Spleen (tissue), 11 donors: ENCODE data around the gene ABCC3. TPM values are rescaled to one million over a fixed set of nuclear protein-coding genes. Genes with fewer than 3 reads are reported as not detected.

ENCODE experiments used
- DNase-seq: peaks from one replicate; pipeline ENCODE4 v3.0.0-alpha.2; 2020
- H3K27ac ChIP-seq, 8 donors: fragments of 200-600 bp; sonication (generic) in 7 of 8; 1 replicate in 4 of 8; 2 replicates in 4 of 8; pipeline versions ENCODE4 v1.5.0 to v1.8.0; 2016 to 2021; ENCODE audit warnings: inconsistent platforms in 4 of 8, mild to moderate bottlenecking in 4 of 8, moderate library complexity in 1 of 8
- H3K27me3 ChIP-seq, 7 donors: fragments of 200-600 bp; sonication (generic) in 6 of 7; replicated peaks in 1 of 7; 1 replicate in 4 of 7; 2 replicates in 3 of 7; pipeline versions ENCODE4 v1.5.0 to v1.8.0; 2016 to 2021; ENCODE audit warnings: inconsistent platforms in 3 of 7, mild to moderate bottlenecking in 1 of 7
- H3K36me3 ChIP-seq, 6 donors: fragments of 200-600 bp; sonication (generic) in 5 of 6; 1 replicate in 4 of 6; 2 replicates in 2 of 6; pipeline versions ENCODE4 v1.5.0 to v1.8.0; 2016 to 2021; ENCODE audit warnings: inconsistent platforms in 2 of 6
- H3K4me1 ChIP-seq, 6 donors: fragments of 200-600 bp; sonication (generic) in 5 of 6; 1 replicate in 3 of 6; 2 replicates in 3 of 6; pipeline versions ENCODE4 v1.5.0 to v1.8.0; 2016 to 2021; ENCODE audit warnings: inconsistent platforms in 3 of 6
- H3K4me3 ChIP-seq, 8 donors: fragments of 200-600 bp; sonication (generic) in 7 of 8; 1 replicate in 4 of 8; 2 replicates in 4 of 8; pipeline versions ENCODE4 v1.5.0 to v1.8.0; 2016 to 2021; ENCODE audit warnings: inconsistent platforms in 4 of 8, mild to moderate bottlenecking in 4 of 8, moderate library complexity in 2 of 8
- H3K9me3 ChIP-seq, 8 donors: fragments of 200-600 bp; sonication (generic) in 7 of 8; 1 replicate in 4 of 8; 2 replicates in 4 of 8; pipeline versions ENCODE4 v1.5.0 to v1.8.0; 2016 to 2021; ENCODE audit warnings: inconsistent platforms in 4 of 8
- POLR2A ChIP-seq, 3 donors: fragments of 450-650 bp; IDR thresholded peaks; one replicate each; pipeline ENCODE4 v1.5.1; 2017; ENCODE audit warnings: antibody characterized with exemption in 3 of 3, mild to moderate bottlenecking in 1 of 3
- POLR2AphosphoS5 ChIP-seq, 3 donors: sonication (generic); formaldehyde crosslinking; IDR thresholded peaks; one replicate each; pipeline ENCODE4 v1.5.1; 2017; ENCODE audit warnings: antibody characterized with exemption in 3 of 3
- WGBS, 5 donors: extraction: QIAGEN DNeasy Blood & Tissue Kit in 3 of 5; methylation state at CpG; one replicate each; pipeline versions ENCODE4 v1.1.5 to v1.1.7; 2013 to 2018; 5-methylcytosine and 5-hydroxymethylcytosine counted together
- intact Hi-C: fragments of 100-400 bp; cut with DNase I; formaldehyde crosslinking; loops from one replicate; pipeline ENCODE4 v1.15.0; 2023; ENCODE audit warnings: low total_unique reads
- polyA plus RNA-seq, 3 donors: library from polyadenylated mRNA; stranded (reverse); fragments of 200-250 nt; gene quantifications; one replicate each; pipeline ENCODE4 v1.2.1, GENCODE V29; 2013
- small RNA-seq, 4 donors: library from RNA; depleted of rRNA; stranded (forward); fragments of <200 nt; gene quantifications; one replicate each; pipeline ENCODE3, GENCODE V24; 2016
- total RNA-seq, 7 donors: library from RNA; depleted of rRNA in 3 of 7; stranded (reverse); fragments of >200 nt in 3 of 7; fragmentation: NEBNext Ultra II Directional in 4 of 7; extraction: Animal tissue kit (Norgen Biotek cat#: 25700) in 4 of 7; gene quantifications; one replicate each; pipeline versions ENCODE4 v1.1.0 to v1.2.1, GENCODE V29; 2016 to 2021
- TF ChIP-seq, protein P1 (sequence below), 11 experiments: fragments of 200-600 bp in 7 of 11; fragments of 450-650 bp in 4 of 11; sonication (generic) in 4 of 11; IDR thresholded peaks in 8 of 11; conservative IDR thresholded peaks in 3 of 11; 1 replicate in 7 of 11; 2 replicates in 4 of 11; pipeline versions ENCODE4 v1.4.0 to v1.8.0; 2016 to 2021; ENCODE audit warnings: antibody characterized with exemption in 11 of 11, inconsistent platforms in 4 of 11, mild to moderate bottlenecking in 1 of 11
- donor health status: healthy with polysubstance abuse.
- donor health status: DM: no; HTN: no; CAD: no; lungs with moderate emphysema.
- donor health status: DM: no; HTN: no; CAD: no.
- donor health status: Bipolar disorder and iron deficiency.
- donor health status: healthy.
- donor health status: DM: no; HTN: no; CAD: no.
- donor health status: DM: yes; HTN: yes; CAD: no.

ABCC3 gene
- total and polyA plus RNA-seq, 10 donors: 8.6 to 37.1 (median 30.0) TPM

- Histone ChIP-seq H3K27me3 (no peaks in the 10 kb centered on the region), H3K4me3 (no peak overlapping the region), H3K9me3 (no peaks in the 10 kb centered on the region), H3K36me3 (peaks cover 0 to 60% (median 47%) of the 10 kb centered on the region in 6 donors), H3K4me1 (peaks cover 4 to 69% (median 40%) of the 10 kb centered on the region in 6 donors), H3K27ac (no peak overlapping the region)
- TF ChIP-seq, protein P1, sequence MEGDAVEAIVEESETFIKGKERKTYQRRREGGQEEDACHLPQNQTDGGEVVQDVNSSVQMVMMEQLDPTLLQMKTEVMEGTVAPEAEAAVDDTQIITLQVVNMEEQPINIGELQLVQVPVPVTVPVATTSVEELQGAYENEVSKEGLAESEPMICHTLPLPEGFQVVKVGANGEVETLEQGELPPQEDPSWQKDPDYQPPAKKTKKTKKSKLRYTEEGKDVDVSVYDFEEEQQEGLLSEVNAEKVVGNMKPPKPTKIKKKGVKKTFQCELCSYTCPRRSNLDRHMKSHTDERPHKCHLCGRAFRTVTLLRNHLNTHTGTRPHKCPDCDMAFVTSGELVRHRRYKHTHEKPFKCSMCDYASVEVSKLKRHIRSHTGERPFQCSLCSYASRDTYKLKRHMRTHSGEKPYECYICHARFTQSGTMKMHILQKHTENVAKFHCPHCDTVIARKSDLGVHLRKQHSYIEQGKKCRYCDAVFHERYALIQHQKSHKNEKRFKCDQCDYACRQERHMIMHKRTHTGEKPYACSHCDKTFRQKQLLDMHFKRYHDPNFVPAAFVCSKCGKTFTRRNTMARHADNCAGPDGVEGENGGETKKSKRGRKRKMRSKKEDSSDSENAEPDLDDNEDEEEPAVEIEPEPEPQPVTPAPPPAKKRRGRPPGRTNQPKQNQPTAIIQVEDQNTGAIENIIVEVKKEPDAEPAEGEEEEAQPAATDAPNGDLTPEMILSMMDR (IDR thresholded peaks at IDR 0.05 in 8 of 11, conservative IDR thresholded peaks at IDR 0.05 in 3 of 11): no peak
- TF ChIP-seq POLR2AphosphoS5 (IDR thresholded peaks at IDR 0.05): no peak
- TF ChIP-seq POLR2A (IDR thresholded peaks at IDR 0.05): no peak
- no peak for DNase-seq
- intact Hi-C loops: no loop called here
- 84 to 99% (median 90%) methylated on average over 2 of the region's 2 CpGs for WGBS, 5 donors
These were observed 102.5 kb downstream of the ABCC3 start for GRCh38 chr17:50737118-50737698.

- TF ChIP-seq, protein P1 (IDR thresholded peaks at IDR 0.05 in 8 of 11, conservative IDR thresholded peaks at IDR 0.05 in 3 of 11): no peak
- TF ChIP-seq POLR2AphosphoS5 (IDR thresholded peaks at IDR 0.05) (no peak), POLR2A (IDR thresholded peaks at IDR 0.05) (no peak)
- DNase-seq: no peak
- intact Hi-C loops: no loop called here
- no peaks in the 10 kb centered on the region for H3K27me3 ChIP-seq
- peaks cover 4 to 50% (median 26%) of the 10 kb centered on the region in 6 donors for H3K4me1 ChIP-seq
- H3K36me3 ChIP-seq: peaks cover 0 to 78% (median 66%) of the 10 kb centered on the region in 6 donors
- H3K27ac ChIP-seq: no peak overlapping the region
- H3K4me3 ChIP-seq: no peak overlapping the region
- 39 to 78% (median 51%) methylated on average over 2 of the region's 2 CpGs for WGBS, 5 donors
- no peaks in the 10 kb centered on the region for H3K9me3 ChIP-seq
These were observed 104.4 kb downstream of the ABCC3 start for GRCh38 chr17:50739098-50739497.

Small RNA genes within 50 kb of the gene (small RNA-seq; reads per million reads assigned to genes)
- gene RF00019: 0 reads per million in 4 donors

Other genes starting within 250 kb of the ABCC3 start
- 10 to 100 TPM; 38.9 to 71.3 (median 47.0) TPM for gene LRRC59, start 237.4 kb upstream of the ABCC3 start, total RNA-seq
- 10 to 100 TPM; 12.5 to 23.6 (median 18.8) TPM for gene LRRC59, start 237.4 kb upstream of the ABCC3 start, polyA plus RNA-seq
- 10 to 100 TPM; 28.3 to 48.6 (median 41.9) TPM for gene ACSF2, start 208.7 kb upstream of the ABCC3 start, total RNA-seq
- gene ACSF2, start 208.7 kb upstream of the ABCC3 start, polyA plus RNA-seq: 10 to 100 TPM; 21.7 to 50.0 (median 36.3) TPM
- under 1 TPM in 1 of 7 donors, not detected in 6; 0.39 TPM for gene CHAD, start 166.0 kb upstream of the ABCC3 start, total RNA-seq
- not detected for gene CHAD, start 166.0 kb upstream of the ABCC3 start, polyA plus RNA-seq
- 10 to 100 TPM; 24.4 to 56.2 (median 39.4) TPM for gene RSAD1, start 156.0 kb upstream of the ABCC3 start, total RNA-seq
- 10 to 100 TPM; 24.1 to 35.0 (median 30.7) TPM for gene RSAD1, start 156.0 kb upstream of the ABCC3 start, polyA plus RNA-seq
- 1 to 10 TPM in 3 of 7 donors, under 1 TPM in 4; 0.54 to 2.8 (median 0.98) TPM for gene MYCBPAP, start 126.4 kb upstream of the ABCC3 start, total RNA-seq
- under 1 TPM; 0.15 to 0.18 (median 0.16) TPM for gene MYCBPAP, start 126.4 kb upstream of the ABCC3 start, polyA plus RNA-seq
- not detected for gene EPN3, start 102.1 kb upstream of the ABCC3 start, total RNA-seq
- gene EPN3, start 102.1 kb upstream of the ABCC3 start, polyA plus RNA-seq: under 1 TPM in 2 of 3 donors, not detected in 1; 0.02 to 0.16 TPM
- gene SPATA20, start 87.7 kb upstream of the ABCC3 start, total RNA-seq: 100 to 1,000 TPM in 1 of 7 donors, 10 to 100 TPM in 6; 32.8 to 128 (median 57.5) TPM
- 10 to 100 TPM; 14.9 to 74.8 (median 27.5) TPM for gene SPATA20, start 87.7 kb upstream of the ABCC3 start, polyA plus RNA-seq
- 1 to 10 TPM in 1 of 7 donors, under 1 TPM in 5, not detected in 1; 0.07 to 1.3 (median 0.25) TPM for gene CACNA1G, start 74.2 kb upstream of the ABCC3 start, total RNA-seq
- under 1 TPM; 0.02 to 0.03 (median 0.03) TPM for gene CACNA1G, start 74.2 kb upstream of the ABCC3 start, polyA plus RNA-seq
- gene ANKRD40, start 73.0 kb downstream of the ABCC3 start, total RNA-seq: 10 to 100 TPM; 33.5 to 54.6 (median 47.1) TPM
- 10 to 100 TPM in 1 of 3 donors, 1 to 10 TPM in 2; 6.8 to 16.5 (median 7.2) TPM for gene ANKRD40, start 73.0 kb downstream of the ABCC3 start, polyA plus RNA-seq
- gene LUC7L3, start 84.7 kb downstream of the ABCC3 start, total RNA-seq: 100 to 1,000 TPM; 121 to 223 (median 153) TPM
- 100 to 1,000 TPM in 2 of 3 donors, 10 to 100 TPM in 1; 91.2 to 141 (median 103) TPM for gene LUC7L3, start 84.7 kb downstream of the ABCC3 start, polyA plus RNA-seq
- gene ANKRD40CL, start 132.6 kb downstream of the ABCC3 start, total RNA-seq: not detected
- gene ANKRD40CL, start 132.6 kb downstream of the ABCC3 start, polyA plus RNA-seq: not detected
- gene WFIKKN2, start 200.7 kb downstream of the ABCC3 start, total RNA-seq: under 1 TPM in 3 of 7 donors, not detected in 4; 0.13 to 0.51 (median 0.26) TPM
- gene WFIKKN2, start 200.7 kb downstream of the ABCC3 start, polyA plus RNA-seq: under 1 TPM; 0.02 to 0.06 (median 0.02) TPM
- 10 to 100 TPM; 20.0 to 42.3 (median 26.3) TPM for gene TOB1, start 231.5 kb downstream of the ABCC3 start, total RNA-seq
- gene TOB1, start 231.5 kb downstream of the ABCC3 start, polyA plus RNA-seq: 1 to 10 TPM; 6.3 to 9.8 (median 9.4) TPM